Measurements from ENCODE around the gene LRRC52.
"Not testable (repeated sequence)": the region's sequence is repeated elsewhere in the genome, so short reads cannot be mapped to it uniquely, and the experiment has no call there.

The LRRC52 gene

DNA sequence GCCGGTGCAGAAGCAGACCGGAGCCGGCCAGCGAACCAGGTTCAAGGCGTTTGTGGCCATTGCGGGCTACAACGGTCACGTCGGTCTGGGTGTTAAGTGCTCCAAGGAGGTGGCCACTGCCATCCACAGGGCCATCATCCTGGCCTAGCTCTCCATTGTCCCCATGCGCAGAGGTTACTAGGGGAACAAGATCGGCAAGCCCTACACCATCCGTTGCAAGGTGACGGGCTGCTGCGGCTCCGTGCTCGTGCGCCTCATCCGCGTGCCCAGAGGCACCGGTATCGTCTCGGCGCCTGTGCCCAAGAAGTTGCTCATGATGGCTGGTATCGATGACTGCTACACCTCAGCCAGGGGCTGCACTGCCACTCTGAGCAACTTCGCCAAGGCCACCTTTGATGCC is 38.1 kb downstream of the LRRC52 start:
- no peak for DNase-seq (ENCODE audit: low read depth, low spot score)

DNA sequence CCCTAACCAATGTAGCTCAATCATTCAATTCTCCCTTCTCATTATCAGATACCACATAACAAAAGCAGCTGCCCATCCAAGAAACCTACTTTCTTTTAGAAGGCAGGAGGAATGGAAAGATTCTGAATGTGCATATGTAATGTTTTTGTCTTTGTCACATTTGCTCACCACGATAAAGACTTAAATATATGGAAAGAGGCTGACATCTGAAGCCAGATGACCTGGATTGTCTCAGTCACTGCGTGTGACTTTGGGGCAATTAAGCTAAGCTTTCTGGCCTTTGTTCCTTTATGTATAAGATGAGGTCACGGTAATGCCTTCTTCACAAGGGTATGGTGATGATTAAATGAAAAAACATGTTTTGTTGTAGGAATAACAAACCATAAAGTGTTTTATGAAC is 42.6 kb downstream of the LRRC52 start:
- DNase-seq (ENCODE audit: low read depth, low spot score) = no peak

DNA sequence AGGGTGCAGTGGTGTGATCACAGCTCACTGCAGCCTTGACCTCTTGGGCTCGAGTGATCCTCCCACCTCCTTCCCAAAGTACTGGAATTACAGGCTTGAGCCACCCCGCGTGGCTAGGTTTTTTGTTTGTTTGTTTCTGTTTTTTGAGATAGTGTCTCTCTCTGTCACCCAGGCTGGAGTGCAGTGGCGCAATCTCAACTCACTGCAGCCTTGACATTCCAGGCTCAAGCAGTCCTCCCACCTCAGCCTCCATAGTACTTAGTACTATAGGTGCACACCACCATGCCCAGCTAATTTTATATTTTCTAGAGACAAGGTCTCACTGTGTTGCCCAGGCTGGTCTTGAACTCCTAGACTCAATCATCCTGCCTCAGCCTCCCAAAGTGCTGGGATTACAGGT is 47.6 kb downstream of the LRRC52 start:
- not testable (repeated sequence) for DNase-seq (ENCODE audit: low read depth, low spot score)

DNA sequence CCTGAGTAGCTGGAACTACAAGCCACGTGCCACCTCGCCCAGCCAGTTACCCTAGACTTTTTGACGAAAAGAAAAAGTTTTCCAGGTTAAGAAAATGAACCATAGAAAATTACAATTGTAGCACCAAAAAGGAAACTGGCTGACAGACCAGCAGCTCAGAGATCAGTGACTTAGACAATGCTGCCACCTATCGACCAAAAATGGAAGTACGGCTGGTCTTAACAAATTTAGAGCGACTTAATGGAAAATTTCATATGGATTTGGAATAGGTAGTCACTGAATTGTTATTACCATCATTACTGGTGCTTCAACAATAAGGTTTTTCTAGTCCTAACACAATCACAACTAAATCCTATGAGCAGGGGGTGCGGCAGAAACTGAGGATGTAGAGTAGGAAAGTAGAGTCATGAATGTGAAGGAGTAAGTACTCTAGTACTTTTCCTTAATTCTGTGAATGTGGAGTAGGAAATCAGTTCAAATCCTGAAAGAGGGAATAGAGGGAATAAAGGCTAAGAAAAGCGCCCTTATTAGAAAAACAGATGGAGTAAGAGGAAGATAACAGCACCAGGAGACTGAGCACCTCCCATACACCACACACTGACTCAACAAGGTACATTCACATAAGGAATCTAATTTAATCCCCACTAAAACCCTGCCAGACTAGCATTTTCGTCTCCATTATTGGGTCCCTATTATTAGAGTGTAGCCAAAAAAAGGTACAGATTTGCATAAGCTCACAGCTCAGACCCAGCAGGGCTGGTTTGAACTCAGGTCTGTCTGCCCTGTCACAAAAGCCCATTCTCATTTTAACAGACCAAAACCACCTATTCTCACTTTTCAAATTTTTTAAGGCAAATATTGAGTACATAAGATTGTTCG is 49.4 kb downstream of the LRRC52 start:
- no peak for DNase-seq (ENCODE audit: low read depth, low spot score)

DNA sequence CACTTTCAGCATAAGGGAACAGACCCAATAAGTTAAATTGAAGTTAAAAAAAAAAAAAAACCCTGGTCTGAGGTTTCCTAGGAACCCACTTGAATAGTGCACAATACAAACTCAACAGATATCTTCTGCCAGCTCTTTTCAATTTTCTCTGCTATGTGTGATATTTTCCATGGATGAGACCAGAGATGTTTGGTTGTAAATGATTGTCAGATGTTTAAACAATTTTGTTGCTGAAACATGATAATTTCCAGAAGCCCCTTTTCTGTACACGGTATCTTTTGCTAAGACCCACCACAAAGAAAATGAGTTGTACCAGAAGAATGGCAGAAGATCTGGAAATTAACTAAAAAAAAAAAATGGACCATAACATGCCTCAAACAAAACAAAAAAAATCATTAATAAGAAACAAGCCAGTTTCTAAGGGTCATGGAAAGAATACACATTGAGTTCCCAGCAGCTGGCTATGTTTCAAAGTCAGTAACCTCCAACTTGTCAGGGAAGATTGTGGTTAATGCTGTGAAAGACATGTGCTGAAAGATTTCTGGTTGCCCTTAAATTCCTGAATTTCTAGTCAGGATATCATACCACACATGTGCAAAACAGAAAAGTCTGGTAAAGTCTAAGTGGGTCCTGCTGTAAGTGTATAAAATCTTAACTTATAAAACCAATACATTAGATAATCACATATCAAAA is 51.6 kb downstream of the LRRC52 start:
- DNase-seq (ENCODE audit: low read depth, low spot score) = no peak

DNA sequence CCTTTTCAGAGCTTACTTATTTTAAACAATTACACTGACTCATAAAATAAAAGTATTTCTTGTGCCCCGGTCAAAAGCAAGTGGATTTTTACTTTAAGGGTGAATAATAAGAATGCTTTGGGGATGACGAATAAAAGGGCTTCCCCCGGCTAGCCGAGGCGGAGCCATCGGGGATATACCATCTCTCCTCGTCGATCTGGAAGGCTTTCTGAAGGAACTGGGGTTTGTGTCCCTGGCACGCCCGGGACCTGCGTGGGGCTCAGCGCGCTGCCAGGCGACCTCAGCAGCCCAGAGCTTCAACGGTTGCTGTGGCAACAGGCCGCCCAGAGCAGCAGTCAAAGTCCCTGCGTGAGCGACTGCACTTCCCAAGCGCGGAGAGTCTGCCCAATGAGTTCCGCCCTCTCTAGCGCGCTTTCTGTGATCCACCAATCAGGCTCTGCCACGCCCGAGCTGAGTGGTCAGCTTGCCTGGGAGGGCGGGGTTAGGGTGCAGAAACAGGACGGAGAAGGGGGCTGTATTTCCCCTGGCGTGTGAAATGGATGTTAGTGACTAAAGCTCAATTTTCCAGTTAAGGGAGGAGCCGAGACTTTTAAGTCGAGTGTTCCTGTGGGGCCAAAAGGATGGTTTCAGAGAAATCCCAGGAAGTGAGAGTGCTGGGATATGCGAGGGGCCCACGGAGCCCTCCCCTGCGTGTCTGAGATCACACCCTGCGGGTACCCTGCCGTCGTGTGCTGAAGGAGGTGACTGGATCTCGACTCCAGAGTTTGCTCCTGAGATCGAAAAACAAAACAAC is 54.3 kb downstream of the LRRC52 start:
- DNase-seq (ENCODE audit: low read depth, low spot score) = peak; percentile 86

DNA sequence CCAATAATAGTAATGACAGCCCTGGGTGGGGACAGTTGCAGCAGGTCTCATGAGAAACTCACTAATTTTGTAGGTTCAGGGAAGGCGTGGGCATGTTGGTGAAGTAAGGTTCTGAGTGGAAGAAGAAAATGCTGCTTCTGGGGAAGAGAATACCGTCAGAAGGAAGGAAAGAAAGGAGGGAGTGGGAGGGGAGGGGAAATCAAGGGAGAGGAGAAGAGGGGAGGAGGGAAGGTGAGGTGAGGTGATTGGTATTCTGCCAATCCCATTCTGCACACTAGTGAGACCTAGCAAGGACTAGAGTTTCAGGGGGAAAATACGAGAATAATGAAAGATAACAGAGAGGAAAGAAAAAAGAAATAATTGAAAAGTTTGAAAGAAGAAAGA is 54.9 kb downstream of the LRRC52 start:
- DNase-seq (ENCODE audit: low read depth, low spot score) = no peak

DNA sequence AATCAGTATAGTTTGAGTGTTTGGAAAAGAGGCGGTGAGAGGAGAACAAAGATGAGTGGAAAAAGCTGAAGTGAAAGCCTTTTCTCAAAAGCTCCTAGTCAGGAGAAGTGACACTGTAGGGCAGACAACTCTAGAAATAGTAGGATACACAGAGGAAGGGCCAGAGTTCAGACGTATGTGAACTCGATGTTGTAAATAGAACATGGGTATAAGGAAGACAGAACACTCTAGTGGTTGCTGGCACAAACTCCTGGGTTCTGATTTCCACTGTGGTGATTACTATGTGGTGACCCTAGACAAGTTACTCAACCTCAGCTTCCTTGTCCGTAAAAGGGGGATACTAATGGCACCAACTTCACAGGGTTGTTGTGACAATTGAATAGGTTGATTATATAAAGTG is 57.0 kb downstream of the LRRC52 start:
- no peak for DNase-seq (ENCODE audit: low read depth, low spot score)

DNA sequence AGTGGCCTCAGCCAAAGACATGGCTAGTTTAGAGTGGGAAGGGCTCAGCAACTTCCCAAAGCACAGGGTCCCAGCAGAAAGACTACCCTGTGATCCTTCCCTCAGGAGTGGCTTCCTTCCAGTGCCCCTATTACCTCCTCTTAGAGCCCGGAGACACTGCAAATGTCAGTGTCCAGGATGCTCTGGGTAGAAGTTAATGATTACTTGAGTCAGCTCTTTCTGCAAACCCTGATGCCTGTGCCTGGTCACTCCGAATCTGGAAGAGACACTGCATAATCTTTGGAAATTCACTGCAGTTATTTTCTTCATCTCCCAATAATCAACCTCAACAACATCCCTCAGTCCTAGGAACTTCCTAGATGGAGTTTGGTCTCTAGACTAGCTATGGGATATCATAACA is 60.0 kb downstream of the LRRC52 start:
- no peak for DNase-seq (ENCODE audit: low read depth, low spot score)

DNA sequence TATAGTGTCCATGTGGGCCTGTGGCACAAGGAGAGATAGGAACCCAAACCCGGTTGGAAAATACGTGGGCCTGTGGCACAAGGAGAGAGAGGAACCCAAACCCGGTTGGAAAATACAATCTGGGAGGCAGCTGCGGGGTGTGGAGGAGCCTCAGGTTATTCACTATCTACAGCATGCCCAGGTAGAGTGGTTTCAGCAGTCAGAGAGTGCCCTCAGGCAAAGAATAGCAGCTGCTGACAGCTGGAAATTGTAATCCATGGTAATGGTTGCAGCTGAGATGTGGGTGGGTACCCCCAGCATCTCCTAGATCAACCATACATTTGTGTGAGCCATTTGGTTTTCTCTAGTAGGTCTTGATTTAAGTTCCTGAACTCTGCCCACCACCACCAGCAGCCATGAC is 61.4 kb downstream of the LRRC52 start:
- DNase-seq (ENCODE audit: low read depth, low spot score) = no peak

DNA sequence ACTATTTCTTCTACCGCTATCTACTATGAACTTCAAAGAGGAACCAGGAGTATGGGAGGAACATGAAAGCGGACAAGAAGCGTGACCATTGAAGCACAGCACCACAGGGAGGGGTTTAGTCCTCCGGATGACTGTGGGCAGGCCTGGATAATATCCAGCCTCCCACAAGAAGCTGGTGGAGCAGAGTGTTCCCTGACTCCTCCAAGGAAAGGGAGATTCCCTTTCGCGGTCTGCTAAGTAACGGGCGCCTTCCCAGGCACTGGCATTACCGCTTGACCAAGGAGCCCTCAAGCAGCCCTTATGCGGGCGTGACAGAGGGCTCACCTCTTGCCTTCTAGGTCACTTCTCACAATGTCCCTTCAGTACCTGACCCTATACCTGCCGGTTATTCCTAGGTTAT is 62.9 kb downstream of the LRRC52 start:
- DNase-seq (ENCODE audit: low read depth, low spot score) = not testable (repeated sequence)

DNA sequence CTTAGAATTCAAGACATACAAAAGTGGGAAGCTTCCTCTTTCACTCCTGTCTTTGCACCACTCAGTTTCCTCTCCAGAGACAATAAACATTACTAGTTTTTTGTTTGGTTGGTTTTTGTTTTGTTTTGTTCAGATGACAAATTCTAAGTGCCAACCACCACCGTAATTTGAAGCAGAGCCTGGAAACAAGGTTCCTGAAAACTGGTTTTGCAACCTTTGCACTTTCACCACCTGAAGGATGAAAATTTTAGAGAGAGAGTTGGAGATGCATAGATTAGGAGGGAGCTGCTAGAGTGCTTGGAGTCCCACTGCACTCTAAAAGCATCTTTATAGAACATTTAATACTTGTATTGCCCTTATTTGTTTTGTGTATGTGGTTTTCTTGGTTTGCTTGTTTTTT is 67.1 kb downstream of the LRRC52 start:
- DNase-seq (ENCODE audit: low read depth, low spot score) = no peak

DNA sequence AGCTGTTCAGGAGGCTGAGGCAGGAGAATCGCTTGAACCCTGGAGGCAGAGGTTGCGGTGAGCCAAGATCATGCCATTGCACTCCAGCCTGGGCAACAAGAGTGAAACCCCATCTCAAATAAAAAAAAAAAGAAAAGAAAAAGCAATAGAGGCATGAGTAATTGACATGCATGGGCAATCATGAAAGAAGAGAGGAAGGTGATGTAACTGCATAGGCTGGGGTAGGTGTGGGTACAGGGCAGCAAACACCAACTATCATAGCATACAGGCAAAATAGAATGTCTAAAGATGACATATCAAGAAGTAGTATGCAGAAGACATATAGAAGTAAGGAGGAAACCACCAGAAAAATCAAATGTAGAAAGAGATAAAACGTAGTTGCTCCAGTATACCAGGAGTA is 68.3 kb downstream of the LRRC52 start:
- no peak for DNase-seq (ENCODE audit: low read depth, low spot score)
